NCI-H2029 (cell line): ENCODE results near the gene PLXNA1.

Experiments
- DNase-seq: peaks from one replicate; lab custom pipeline; 2025; lab: John Stamatoyannopoulos, UW

Gene PLXNA1

GRCh38 chr3:126987596-126987995 lies 4.7 kb downstream of the PLXNA1 start:
- no peak for DNase-seq

- no peak for DNase-seq
These were observed 5.6 kb downstream of the PLXNA1 start for GRCh38 chr3:126988451-126989021.

GRCh38 chr3:126989316-126990023 lies 6.6 kb downstream of the PLXNA1 start:
- DNase-seq = no peak

GRCh38 chr3:126990024-126990700 lies 7.2 kb downstream of the PLXNA1 start:
- no peak for DNase-seq

- no peak for DNase-seq
These were observed 8.0 kb downstream of the PLXNA1 start for GRCh38 chr3:126990890-126991289.

GRCh38 chr3:126991366-126992200 lies 8.7 kb downstream of the PLXNA1 start:
- no peak for DNase-seq

GRCh38 chr3:126992216-126992615 lies 9.3 kb downstream of the PLXNA1 start:
- no peak for DNase-seq

- no peak for DNase-seq
These were observed 9.9 kb downstream of the PLXNA1 start for GRCh38 chr3:126992776-126993175.

GRCh38 chr3:126993436-126993835 lies 10.5 kb downstream of the PLXNA1 start:
- no peak for DNase-seq

- no peak for DNase-seq
These were observed 11.8 kb downstream of the PLXNA1 start for GRCh38 chr3:126994661-126995245.

GRCh38 chr3:126995254-126995780 lies 12.4 kb downstream of the PLXNA1 start:
- no peak for DNase-seq

GRCh38 chr3:126995926-126996512 lies 13.1 kb downstream of the PLXNA1 start:
- DNase-seq = no peak

- no peak for DNase-seq
These were observed 14.0 kb downstream of the PLXNA1 start for GRCh38 chr3:126996905-126997304.

- DNase-seq = no peak
These were observed 14.6 kb downstream of the PLXNA1 start for GRCh38 chr3:126997455-126998038.

- peak; percentile 69 for DNase-seq
These were observed 15.4 kb downstream of the PLXNA1 start for GRCh38 chr3:126998320-126998719.

GRCh38 chr3:126998728-126999127 lies 15.8 kb downstream of the PLXNA1 start:
- peak; percentile 69 for DNase-seq

- DNase-seq = no peak
These were observed 16.5 kb downstream of the PLXNA1 start for GRCh38 chr3:126999383-126999782.

GRCh38 chr3:127000119-127000518 lies 17.2 kb downstream of the PLXNA1 start:
- DNase-seq = no peak

- DNase-seq = no peak
These were observed 17.8 kb downstream of the PLXNA1 start for GRCh38 chr3:127000761-127001160.

- no peak for DNase-seq
These were observed 18.7 kb downstream of the PLXNA1 start for GRCh38 chr3:127001486-127002194.
